Mesenchymal stem cell (in vitro differentiated cells and primary cell): ENCODE measurements around the gene STAB2. TPM values are rescaled to one million over a fixed set of nuclear protein-coding genes. Genes with fewer than 3 reads are reported as not detected.

Source experiments
- DNase-seq: peaks from one replicate; pipeline ENCODE4 v3.0.0-alpha.2; 2013
- H2AFZ ChIP-seq: one replicate; pipeline ENCODE4 v1.6.1; 2013; ENCODE audit warnings: low read depth, mild to moderate bottlenecking, control low read depth, inconsistent platforms, low read length, moderate library complexity
- H2AK5ac ChIP-seq: 2 replicates; pipeline ENCODE4 v1.6.1; 2013; ENCODE audit warnings: low read length, moderate library complexity, mild to moderate bottlenecking, inconsistent platforms; ENCODE audit not compliant: severe bottlenecking
- H2BK120ac ChIP-seq: one replicate; pipeline ENCODE4 v1.6.1; 2013; ENCODE audit warnings: low read depth, mild to moderate bottlenecking, inconsistent platforms, low read length, moderate library complexity
- H2BK12ac ChIP-seq, 2 experiments: one replicate each; pipeline ENCODE4 v1.6.1; 2013; ENCODE audit warnings: inconsistent platforms in 2 of 2, low read length in 2 of 2, mild to moderate bottlenecking in 2 of 2, moderate library complexity in 2 of 2, control low read depth in 1 of 2
- H2BK15ac ChIP-seq: one replicate; pipeline ENCODE4 v1.6.1; 2013; ENCODE audit warnings: mild to moderate bottlenecking, low read depth, inconsistent platforms; ENCODE audit not compliant: poor library complexity, severe bottlenecking
- H2BK5ac ChIP-seq: 2 replicates; pipeline ENCODE4 v1.6.1; 2013; ENCODE audit warnings: low read depth, mild to moderate bottlenecking, low read length, control low read depth, inconsistent platforms; ENCODE audit not compliant: poor library complexity, severe bottlenecking
- H3K14ac ChIP-seq, 2 experiments: one replicate each; pipeline ENCODE4 v1.6.1; 2013; ENCODE audit warnings: inconsistent platforms in 2 of 2, low read length in 2 of 2, control low read depth in 1 of 2, mild to moderate bottlenecking in 1 of 2, moderate library complexity in 1 of 2
- H3K18ac ChIP-seq, 2 experiments: one replicate each; pipeline ENCODE4 v1.6.1; 2013; ENCODE audit warnings: inconsistent platforms in 2 of 2, low read length in 2 of 2, control low read depth in 1 of 2, low read depth in 1 of 2, mild to moderate bottlenecking in 1 of 2
- H3K23ac ChIP-seq, 2 experiments: one replicate each; pipeline ENCODE4 v1.6.1; 2013; ENCODE audit warnings: inconsistent platforms in 2 of 2, low read length in 2 of 2, mild to moderate bottlenecking in 2 of 2, moderate library complexity in 2 of 2, control low read depth in 1 of 2
- H3K27ac ChIP-seq: 2 replicates; pipeline ENCODE4 v1.5.1; 2013; ENCODE audit warnings: mild to moderate bottlenecking, moderate library complexity, low read length, control low read depth, inconsistent platforms; ENCODE audit not compliant: poor library complexity, severe bottlenecking
- H3K27me3 ChIP-seq, 2 experiments: 2 replicates each; pipeline versions ENCODE4 v1.6.1 to v1.7.0; 2013; ENCODE audit warnings: low read length in 2 of 2, mild to moderate bottlenecking in 2 of 2, moderate library complexity in 2 of 2, control low read depth in 1 of 2, inconsistent platforms in 1 of 2; ENCODE audit not compliant: control insufficient read depth in 1 of 2, insufficient read depth in 1 of 2
- H3K36me3 ChIP-seq, 2 experiments: 2 replicates each; pipeline versions ENCODE4 v1.6.1 to v1.7.0; 2013; ENCODE audit warnings: low read length in 2 of 2, control low read depth in 1 of 2, inconsistent platforms in 1 of 2, low read depth in 1 of 2, mild to moderate bottlenecking in 1 of 2; ENCODE audit not compliant: insufficient read depth in 2 of 2, control insufficient read depth in 1 of 2
- H3K4ac ChIP-seq, 2 experiments: one replicate each; pipeline ENCODE4 v1.6.1; 2013; ENCODE audit warnings: inconsistent platforms in 2 of 2, low read length in 2 of 2, mild to moderate bottlenecking in 2 of 2, moderate library complexity in 2 of 2, control low read depth in 1 of 2, low read depth in 1 of 2
- H3K4me1 ChIP-seq: 2 replicates; pipeline ENCODE4 v1.6.1; 2013; ENCODE audit warnings: low read depth, low read length, control low read depth; ENCODE audit not compliant: control insufficient read depth, insufficient read depth
- H3K4me2 ChIP-seq: 2 replicates; pipeline ENCODE4 v1.6.1; 2013; ENCODE audit warnings: low read length, mild to moderate bottlenecking, inconsistent platforms; ENCODE audit not compliant: poor library complexity, severe bottlenecking
- H3K4me3 ChIP-seq, 2 experiments: 2 replicates each; pipeline versions ENCODE4 v1.5.1 to v1.7.0; 2013; ENCODE audit warnings: low read length in 2 of 2, mild to moderate bottlenecking in 2 of 2, control low read depth in 1 of 2, low read depth in 1 of 2; ENCODE audit not compliant: insufficient read depth in 1 of 2
- H3K79me1 ChIP-seq: replicated peaks from 2 replicates; pipeline ENCODE4 v1.6.1; 2013; ENCODE audit warnings: mild to moderate bottlenecking, control low read depth, low read length, inconsistent platforms; ENCODE audit not compliant: poor library complexity, severe bottlenecking
- H3K9ac ChIP-seq: 2 replicates; pipeline ENCODE4 v1.7.0; 2013; ENCODE audit warnings: mild to moderate bottlenecking, low read length, moderate library complexity
- H3K9me3 ChIP-seq: 2 replicates; pipeline ENCODE4 v1.7.0; 2013; ENCODE audit warnings: mild to moderate bottlenecking, low read length; ENCODE audit not compliant: control insufficient read depth
- H4K8ac ChIP-seq: one replicate; pipeline ENCODE4 v1.6.1; 2013; ENCODE audit warnings: inconsistent platforms, mild to moderate bottlenecking, low read length, moderate library complexity
- H4K91ac ChIP-seq: one replicate; pipeline ENCODE4 v1.6.1; 2013; ENCODE audit warnings: mild to moderate bottlenecking, low read length, inconsistent platforms
- WGBS: methylation state at CpG from one replicate; pipeline ENCODE4 v1.1.7; 2013; ENCODE audit warnings: mixed read lengths; 5-methylcytosine and 5-hydroxymethylcytosine counted together
- small RNA-seq: library from polyadenylated mRNA; stranded (forward); fragments of <200 nt; extraction: miRNeasy Mini kit (QIAGEN cat#:217004); gene quantifications from one replicate; pipeline ENCODE3, GENCODE V24; 2013; ENCODE audit warnings: low read depth

Gene STAB2

GRCh38 chr12:103813426-103813825, 226.4 kb downstream of the STAB2 start:
- H3K4me2 ChIP-seq, result no peak overlapping the region
- H2BK120ac ChIP-seq, result no peak overlapping the region
- H2BK15ac ChIP-seq, result no peak overlapping the region
- H3K14ac ChIP-seq, result no peak overlapping the region
- H2BK5ac ChIP-seq, result no peak overlapping the region
- no peaks in the 10 kb centered on the region for H3K27me3 ChIP-seq
- no peak overlapping the region for H3K4ac ChIP-seq
- H2AFZ ChIP-seq, result no peak overlapping the region
- no peak overlapping the region for H3K4me3 ChIP-seq
- H3K79me1 ChIP-seq, result peaks cover 44% of the 10 kb centered on the region
- no peak overlapping the region for H3K18ac ChIP-seq
- H2BK12ac ChIP-seq, result peak overlapping the region in 1 of 2 experiments; percentile 8
- peaks cover 14 to 15% of the 10 kb centered on the region in 2 experiments for H3K36me3 ChIP-seq
- H3K23ac ChIP-seq, result no peak overlapping the region
- no peak overlapping the region for H2AK5ac ChIP-seq
- H4K91ac ChIP-seq, result no peak overlapping the region
- no peak overlapping the region for H3K9ac ChIP-seq
- H4K8ac ChIP-seq, result no peak overlapping the region
- WGBS, result 90% methylated on average over 2 of the region's 3 CpGs
- H3K9me3 ChIP-seq, result no peaks in the 10 kb centered on the region
- no peak overlapping the region for H3K27ac ChIP-seq
- peaks cover 4% of the 10 kb centered on the region for H3K4me1 ChIP-seq
- no peak for DNase-seq

GRCh38 chr12:103813949-103814348, 226.9 kb downstream of the STAB2 start:
- Histone ChIP-seq H3K27me3 (no peaks in the 10 kb centered on the region), H4K8ac (no peak overlapping the region), H3K23ac (no peak overlapping the region), H2BK120ac (no peak overlapping the region), H2BK15ac (no peak overlapping the region), H3K4me3 (no peak overlapping the region), H3K4me2 (no peak overlapping the region), H3K9ac (no peak overlapping the region), H2AK5ac (peak overlapping the region; percentile 82), H3K9me3 (no peaks in the 10 kb centered on the region), H3K4ac (no peak overlapping the region), H4K91ac (no peak overlapping the region), H3K27ac (no peak overlapping the region), H3K14ac (no peak overlapping the region), H3K18ac (no peak overlapping the region), H2BK12ac (no peak overlapping the region), H2BK5ac (no peak overlapping the region), H3K36me3 (peaks cover 14 to 15% of the 10 kb centered on the region in 2 experiments), H2AFZ (no peak overlapping the region), H3K4me1 (peaks cover 4% of the 10 kb centered on the region), H3K79me1 (peaks cover 39% of the 10 kb centered on the region)
- no peak for DNase-seq
- 91% methylated on average over 3 of the region's 4 CpGs for WGBS

- Histone ChIP-seq H3K9ac (no peak overlapping the region), H3K36me3 (peaks cover 14 to 15% of the 10 kb centered on the region in 2 experiments), H3K4me1 (peaks cover 6% of the 10 kb centered on the region), H2AK5ac (no peak overlapping the region), H4K91ac (no peak overlapping the region), H2BK120ac (no peak overlapping the region), H2BK12ac (no peak overlapping the region), H2AFZ (no peak overlapping the region), H3K4me3 (no peak overlapping the region), H3K27me3 (no peaks in the 10 kb centered on the region), H3K27ac (no peak overlapping the region), H3K23ac (no peak overlapping the region), H3K9me3 (no peaks in the 10 kb centered on the region), H3K18ac (no peak overlapping the region), H2BK15ac (no peak overlapping the region), H3K4ac (no peak overlapping the region), H3K79me1 (peaks cover 39% of the 10 kb centered on the region), H3K14ac (no peak overlapping the region), H2BK5ac (no peak overlapping the region), H4K8ac (no peak overlapping the region), H3K4me2 (no peak overlapping the region)
- DNase-seq, result no peak
- 82% methylated on average over 3 of the region's 3 CpGs for WGBS
Observed at GRCh38 chr12:103814436-103814835, 227.4 kb downstream of the STAB2 start.

Small RNA genes lying within 50 kb of the gene (small RNA-seq; reads per million reads assigned to genes)
- not detected for gene RF00096
